Ascending aorta (tissue), 2 donors: Measurements from ENCODE around the gene KRTAP9-4. TPM values are rescaled to one million over a fixed set of nuclear protein-coding genes. Genes with fewer than 3 reads are reported as not detected.
"Not testable (repeated sequence)": the region's sequence is repeated elsewhere in the genome, so short reads cannot be mapped to it uniquely, and the experiment has no call there.

Experiments used
- DNase-seq, 2 donors: peaks; one replicate each; pipeline ENCODE4 v3.0.0-alpha.2; 2019; ENCODE audit warnings: low spot score in 2 of 2
- H3K27ac ChIP-seq, 2 donors: fragments of 200-600 bp; sonication (generic); one replicate each; pipeline ENCODE4 v1.5.1; 2016 to 2017; ENCODE audit warnings: mild to moderate bottlenecking in 1 of 2
- H3K27me3 ChIP-seq: fragments of 200-600 bp; sonication (generic); one replicate; pipeline ENCODE4 v1.5.1; 2017
- H3K36me3 ChIP-seq, 2 donors: fragments of 200-600 bp; sonication (generic); one replicate each; pipeline ENCODE4 v1.5.1; 2016
- H3K4me1 ChIP-seq, 2 donors: fragments of 200-600 bp; sonication (generic); one replicate each; pipeline ENCODE4 v1.5.1; 2016 to 2017; ENCODE audit warnings: mild to moderate bottlenecking in 1 of 2
- H3K4me3 ChIP-seq, 2 donors: fragments of 200-600 bp; sonication (generic); one replicate each; pipeline ENCODE4 v1.5.1; 2016 to 2017; ENCODE audit warnings: mild to moderate bottlenecking in 1 of 2
- H3K9me3 ChIP-seq, 2 donors: fragments of 200-600 bp; sonication (generic); one replicate each; pipeline ENCODE4 v1.5.1; 2016
- CTCF ChIP-seq, 3 experiments: fragments of 200-600 bp in 2 of 3; fragments of 450-650 bp in 1 of 3; sonication (generic) in 2 of 3; IDR thresholded peaks; one replicate each; pipeline ENCODE4 v1.5.1; 2016 to 2019; ENCODE audit warnings: antibody characterized with exemption in 3 of 3, mild to moderate bottlenecking in 1 of 3, moderate library complexity in 1 of 3
- intact Hi-C: fragments of 100-400 bp; cut with DNase I; formaldehyde crosslinking; loops from one replicate; pipeline ENCODE4 v1.15.1; 2023
- total RNA-seq: library from RNA; depleted of rRNA; stranded (reverse); fragments of >200 nt; gene quantifications from one replicate; pipeline ENCODE4 v1.1.0, GENCODE V29; 2016

KRTAP9-4 gene
- not detected for total RNA-seq

- H3K27me3 ChIP-seq, DNase-seq, H3K36me3 ChIP-seq, H3K9me3 ChIP-seq, H3K4me1 ChIP-seq, intact Hi-C loops, H3K4me3 ChIP-seq, H3K27ac ChIP-seq: not testable (repeated sequence)
Measured at GRCh38 chr17:41249637-41250240, at the start of gene KRTAP9-4. Gene KRTAP9-4 (plus strand): TSS chr17:41249687. CDS start chr17:41249721, 34 bp downstream.

- Histone ChIP-seq H3K9me3 (no peaks in the 10 kb centered on the region), H3K4me3 (no peak overlapping the region), H3K27me3 (no peaks in the 10 kb centered on the region), H3K27ac (no peak overlapping the region), H3K4me1 (no peaks in the 10 kb centered on the region), H3K36me3 (no peaks in the 10 kb centered on the region)
- no peak for TF ChIP-seq CTCF (IDR thresholded peaks at IDR 0.05)
- intact Hi-C loops = no loop called here
- no peak for DNase-seq
Measured at GRCh38 chr17:41211845-41212466, 37.5 kb upstream of the KRTAP9-4 start.

- DNase-seq = no peak
Measured at GRCh38 chr17:41212524-41213169, 36.8 kb upstream of the KRTAP9-4 start.

GRCh38 chr17:41215681-41216080, 33.8 kb upstream of the KRTAP9-4 start:
- no peak for TF ChIP-seq CTCF (IDR thresholded peaks at IDR 0.05)
- no peak overlapping the region for H3K4me3 ChIP-seq
- H3K36me3 ChIP-seq = no peaks in the 10 kb centered on the region

More at GRCh38 chr17:41212524-41213169, 36.8 kb upstream of the KRTAP9-4 start:
- Histone ChIP-seq H3K4me3 (no peak overlapping the region), H3K27me3 (no peaks in the 10 kb centered on the region), H3K27ac (no peak overlapping the region), H3K9me3 (no peaks in the 10 kb centered on the region), H3K4me1 (no peaks in the 10 kb centered on the region), H3K36me3 (no peaks in the 10 kb centered on the region)
- TF ChIP-seq CTCF (IDR thresholded peaks at IDR 0.05) = no peak
- intact Hi-C loops = no loop called here

GRCh38 chr17:41223821-41224220, 25.7 kb upstream of the KRTAP9-4 start:
- Histone ChIP-seq H3K4me1 (no peaks in the 10 kb centered on the region), H3K9me3 (no peaks in the 10 kb centered on the region), H3K27ac (no peak overlapping the region), H3K36me3 (no peaks in the 10 kb centered on the region), H3K27me3 (no peaks in the 10 kb centered on the region), H3K4me3 (no peak overlapping the region)
- no peak for TF ChIP-seq CTCF (IDR thresholded peaks at IDR 0.05)
- DNase-seq = no peak
- intact Hi-C loops = no loop called here

More at GRCh38 chr17:41215681-41216080, 33.8 kb upstream of the KRTAP9-4 start:
- DNase-seq = no peak
- Histone ChIP-seq H3K9me3 (no peaks in the 10 kb centered on the region), H3K27me3 (no peaks in the 10 kb centered on the region), H3K4me1 (no peaks in the 10 kb centered on the region), H3K27ac (no peak overlapping the region)
- intact Hi-C loops = no loop called here

GRCh38 chr17:41226051-41226450, 23.4 kb upstream of the KRTAP9-4 start:
- DNase-seq = no peak
- Histone ChIP-seq H3K4me1 (no peaks in the 10 kb centered on the region), H3K27me3 (no peaks in the 10 kb centered on the region), H3K27ac (no peak overlapping the region), H3K9me3 (no peaks in the 10 kb centered on the region), H3K4me3 (no peak overlapping the region), H3K36me3 (no peaks in the 10 kb centered on the region)
- intact Hi-C loops = no loop called here
- no peak for TF ChIP-seq CTCF (IDR thresholded peaks at IDR 0.05)

GRCh38 chr17:41226598-41227095, 22.8 kb upstream of the KRTAP9-4 start, which contains the start of gene KRTAP9-2:
Gene KRTAP9-2 (plus strand): TSS chr17:41226648. CDS start chr17:41226655, 7 bp downstream.
- H3K4me1 ChIP-seq, H3K4me3 ChIP-seq, intact Hi-C loops, H3K9me3 ChIP-seq, DNase-seq, H3K27me3 ChIP-seq, H3K36me3 ChIP-seq, H3K27ac ChIP-seq: not testable (repeated sequence)
